Neural cell (in vitro differentiated cells): ENCODE data around the gene CIT.

Experiments used
- CTCF ChIP-seq: fragments of 450-650 bp; IDR thresholded peaks from 2 replicates; pipeline ENCODE4 v1.5.1; 2014; ENCODE audit warnings: antibody characterized with exemption, mild to moderate bottlenecking, moderate library complexity; ENCODE audit not compliant: poor library complexity, severe bottlenecking
- EP300 ChIP-seq: fragments of 450-650 bp; conservative IDR thresholded peaks from 2 replicates; pipeline ENCODE4 v1.6.1; 2014; ENCODE audit warnings: antibody characterized with exemption, mild to moderate bottlenecking, moderate library complexity; ENCODE audit not compliant: poor library complexity, severe bottlenecking
- EZH2 ChIP-seq: fragments of 200-600, 300-800 bp; shearing (Covaris generic), sonication (generic); IDR thresholded peaks from 2 replicates; pipeline ENCODE4 v1.6.1; 2014; ENCODE audit warnings: antibody characterized with exemption, low read length, borderline replicate concordance, mild to moderate bottlenecking; ENCODE audit not compliant: insufficient read depth, poor library complexity, severe bottlenecking
- MXI1 ChIP-seq: fragments of 450-650 bp; conservative IDR thresholded peaks from 2 replicates; pipeline ENCODE4 v1.6.1; 2014; ENCODE audit warnings: antibody characterized with exemption, mild to moderate bottlenecking; ENCODE audit not compliant: poor library complexity, severe bottlenecking
- POLR2AphosphoS5 ChIP-seq: IDR thresholded peaks from 2 replicates; pipeline ENCODE4 v1.6.1; 2012
- RAD21 ChIP-seq: fragments of 450-650 bp; conservative IDR thresholded peaks from 2 replicates; pipeline ENCODE4 v1.6.1; 2014; ENCODE audit warnings: antibody characterized with exemption, mild to moderate bottlenecking, moderate library complexity
- REST ChIP-seq: IDR thresholded peaks from 2 replicates; pipeline ENCODE4 v1.6.1; 2012; ENCODE audit warnings: borderline replicate concordance
- SMC3 ChIP-seq: fragments of 450-650 bp; conservative IDR thresholded peaks from 2 replicates; pipeline ENCODE4 v1.6.1; 2014; ENCODE audit warnings: antibody characterized with exemption, mild to moderate bottlenecking, moderate library complexity; ENCODE audit not compliant: poor library complexity
- TAF1 ChIP-seq: IDR thresholded peaks from 2 replicates; pipeline ENCODE4 v1.6.1; 2012; ENCODE audit warnings: low read depth

GRCh38 chr12:119796292-119796691, 80.8 kb downstream of the CIT start:
- TF ChIP-seq EZH2 (no peak), CTCF (no peak), EP300 (no peak), POLR2AphosphoS5 (no peak), RAD21 (no peak), MXI1 (no peak), TAF1 (no peak), REST (no peak), SMC3 (no peak)
